SK-N-SH (cell line): Measurements from ENCODE around the gene POU2AF1. TPM values are rescaled to one million over a fixed set of nuclear protein-coding genes. Genes with fewer than 3 reads are reported as not detected.

Experiments
- CTCF ChIA-PET: fragments of 300-600, 350-600 bp; formaldehyde crosslinking; extraction: SDS; loops from one replicate; lab custom pipeline; 2021; lab: Yijun Ruan, JAX
- POLR2A ChIA-PET: fragments of 350-600 bp; sonication (Branson Sonifier 250); formaldehyde crosslinking; extraction: SDS; loops from one replicate; lab custom pipeline; 2020; ENCODE audit warnings: antibody characterized with exemption, inconsistent platforms; lab: Yijun Ruan, JAX
- DNase-seq: peaks from one replicate; pipeline ENCODE4 v3.0.0; 2012
- H2AFZ ChIP-seq: fragments of 200-600 bp; sonication (generic); 2 replicates; pipeline ENCODE4 v1.8.1; 2016; ENCODE audit warnings: antibody characterized with exemption, mild to moderate bottlenecking, low read depth
- H3F3A ChIP-seq: fragments of 200-600 bp; sonication (generic); replicated peaks from 2 replicates; pipeline ENCODE3; 2016; ENCODE audit warnings: antibody characterized with exemption, mild to moderate bottlenecking; ENCODE audit not compliant: insufficient read depth
- H3K27ac ChIP-seq, 2 experiments: fragments of 200-500 bp in 1 of 2; fragments of 200-600 bp in 1 of 2; sonication (Bioruptor generic) in 1 of 2; sonication (generic), shearing (Covaris generic) in 1 of 2; 2 replicates each; pipeline versions ENCODE4 v1.5.1 to v1.6.1; 2014 to 2016; ENCODE audit warnings: low read depth in 2 of 2, inconsistent platforms in 1 of 2, low read length in 1 of 2, mild to moderate bottlenecking in 1 of 2, mixed read lengths in 1 of 2
- H3K27me3 ChIP-seq: fragments of 200-600 bp; sonication (generic), shearing (Covaris generic); 2 replicates; pipeline ENCODE4 v1.6.1; 2016; ENCODE audit warnings: mixed run types; ENCODE audit not compliant: insufficient read depth
- H3K36me3 ChIP-seq, 2 experiments: fragments of 200-500 bp in 1 of 2; fragments of 200-600 bp in 1 of 2; sonication (Bioruptor generic) in 1 of 2; sonication (generic) in 1 of 2; replicated peaks in 1 of 2; 2 replicates each; pipeline versions ENCODE3 to v1.5.1; 2014 to 2016; ENCODE audit warnings: low read length in 1 of 2, mild to moderate bottlenecking in 1 of 2; ENCODE audit not compliant: insufficient read depth in 2 of 2, control insufficient read depth in 1 of 2
- H3K4me1 ChIP-seq, 2 experiments: fragments of 200-500 bp in 1 of 2; fragments of 200-600 bp in 1 of 2; sonication (Bioruptor generic) in 1 of 2; sonication (generic), shearing (Covaris generic) in 1 of 2; 2 replicates each; pipeline versions ENCODE4 v1.5.1 to v1.6.1; 2014 to 2016; ENCODE audit warnings: low read depth in 1 of 2, low read length in 1 of 2, mixed run types in 1 of 2; ENCODE audit not compliant: insufficient read depth in 2 of 2, control insufficient read depth in 1 of 2
- H3K4me2 ChIP-seq: fragments of 200-600 bp; sonication (generic), shearing (Covaris generic); 2 replicates; pipeline ENCODE4 v1.6.1; 2017; ENCODE audit warnings: mixed run types
- H3K4me3 ChIP-seq, 2 experiments: fragments of 200-500 bp in 1 of 2; fragments of 200-600 bp in 1 of 2; sonication (Bioruptor generic) in 1 of 2; sonication (generic), shearing (Covaris generic) in 1 of 2; 2 replicates each; pipeline versions ENCODE4 v1.5.1 to v1.8.1; 2014 to 2016; ENCODE audit warnings: low read depth in 2 of 2, inconsistent platforms in 1 of 2, low read length in 1 of 2, mild to moderate bottlenecking in 1 of 2, mixed read lengths in 1 of 2, moderate library complexity in 1 of 2
- H3K79me2 ChIP-seq: fragments of 200-600 bp; sonication (generic); 2 replicates; pipeline ENCODE4 v1.8.1; 2017; ENCODE audit warnings: mild to moderate bottlenecking; ENCODE audit not compliant: insufficient read depth
- H3K9ac ChIP-seq: fragments of 200-600 bp; sonication (generic); 2 replicates; pipeline ENCODE4 v1.6.1; 2017; ENCODE audit warnings: mixed run types
- H3K9me2 ChIP-seq: fragments of 200-600 bp; sonication (generic); 2 replicates; pipeline ENCODE4 v1.6.1; 2017; ENCODE audit warnings: mixed run types
- H3K9me3 ChIP-seq: fragments of 200-600 bp; sonication (generic); 2 replicates; pipeline ENCODE4 v1.6.1; 2017; ENCODE audit warnings: mixed run types, mild to moderate bottlenecking, moderate library complexity
- H4K20me1 ChIP-seq: fragments of 200-600 bp; sonication (generic); 2 replicates; pipeline ENCODE4 v1.6.1; 2017; ENCODE audit warnings: mild to moderate bottlenecking, mixed run types; ENCODE audit not compliant: insufficient read depth
- CHD2 ChIP-seq: fragments of 150-350 bp; IDR thresholded peaks from 2 replicates; pipeline ENCODE4 v1.6.1; 2018; ENCODE audit warnings: low read length; ENCODE audit not compliant: partially characterized antibody
- ELF1 ChIP-seq: IDR thresholded peaks from 2 replicates; pipeline ENCODE4 v1.4.0; 2012
- EP300 ChIP-seq, 2 experiments: IDR thresholded peaks; 2 replicates each; pipeline versions ENCODE4 v1.4.0 to v1.6.1; 2012; ENCODE audit warnings: borderline replicate concordance in 1 of 2, low read depth in 1 of 2, low read length in 1 of 2
- EZH2phosphoT487 ChIP-seq: fragments of 200-600 bp; sonication (generic); IDR thresholded peaks from 2 replicates; pipeline ENCODE4 v1.6.1; 2017; ENCODE audit warnings: low read depth, mixed run types, mild to moderate bottlenecking, antibody characterized with exemption, moderate library complexity, borderline replicate concordance
- FOSL2 ChIP-seq: IDR thresholded peaks from 2 replicates; pipeline ENCODE4 v1.4.0; 2012; ENCODE audit warnings: low read depth, mild to moderate bottlenecking, moderate library complexity, borderline replicate concordance
- GABPA ChIP-seq: IDR thresholded peaks from 2 replicates; pipeline ENCODE4 v1.4.0; 2012; ENCODE audit warnings: low read depth, mild to moderate bottlenecking
- JUND ChIP-seq: IDR thresholded peaks from 2 replicates; pipeline ENCODE4 v1.4.0; 2012
- MXI1 ChIP-seq: IDR thresholded peaks from 2 replicates; pipeline ENCODE4 v1.6.1; 2012; ENCODE audit warnings: mild to moderate bottlenecking, low read depth, low read length, improper control_type of control experiment
- NRF1 ChIP-seq: IDR thresholded peaks from 2 replicates; pipeline ENCODE4 v1.6.1; 2012; ENCODE audit warnings: low read depth, mild to moderate bottlenecking, low read length
- POLR2AphosphoS5 ChIP-seq: IDR thresholded peaks from 2 replicates; pipeline ENCODE4 v1.6.1; 2012; ENCODE audit warnings: low read depth, low read length
- RCOR1 ChIP-seq: fragments of 150-350 bp; IDR thresholded peaks from 2 replicates; pipeline ENCODE4 v1.6.1; 2017; ENCODE audit warnings: antibody characterized with exemption, low read length
- RFX5 ChIP-seq: IDR thresholded peaks from 2 replicates; pipeline ENCODE4 v1.6.1; 2012; ENCODE audit warnings: mild to moderate bottlenecking, improper control_type of control experiment, low read length
- RXRA ChIP-seq: IDR thresholded peaks from 2 replicates; pipeline ENCODE4 v1.4.0; 2012; ENCODE audit warnings: low read depth, mild to moderate bottlenecking, borderline replicate concordance
- SIN3A ChIP-seq: IDR thresholded peaks from 2 replicates; pipeline ENCODE4 v1.6.1; 2012; ENCODE audit warnings: low read depth, mild to moderate bottlenecking, low read length, moderate library complexity, borderline replicate concordance
- SMC3 ChIP-seq: IDR thresholded peaks from 2 replicates; pipeline ENCODE4 v1.6.1; 2012; ENCODE audit warnings: low read depth, low read length, improper control_type of control experiment
- TCF12 ChIP-seq: IDR thresholded peaks from 2 replicates; pipeline ENCODE4 v1.4.0; 2012
- TEAD4 ChIP-seq: IDR thresholded peaks from 2 replicates; pipeline ENCODE4 v1.4.0; 2012; ENCODE audit warnings: mild to moderate bottlenecking, borderline replicate concordance; ENCODE audit not compliant: insufficient read depth
- YY1 ChIP-seq: IDR thresholded peaks from 2 replicates; pipeline ENCODE4 v1.4.0; 2012; ENCODE audit warnings: low read depth, mild to moderate bottlenecking
- WGBS: methylation state at CpG from one replicate; pipeline ENCODE4 v1.1.6; 2017; ENCODE audit warnings: low lambda C conversion rate; 5-methylcytosine and 5-hydroxymethylcytosine counted together
- polyA plus RNA-seq, 3 experiments: library from polyadenylated mRNA; depleted of rRNA; stranded (reverse); fragments of >200 nt; gene quantifications; 2 replicates each; pipeline ENCODE4 v1.2.3, GENCODE V29; 2012
- TF ChIP-seq, protein P1 (sequence below): fragments of 150-350 bp; IDR thresholded peaks from 2 replicates; pipeline ENCODE4 v1.6.1; 2017; ENCODE audit warnings: antibody characterized with exemption, low read length, low read depth, borderline replicate concordance
- TF ChIP-seq, protein P2 (sequence below): IDR thresholded peaks from 2 replicates; pipeline ENCODE4; 2012
- TF ChIP-seq, protein P3 (sequence below): fragments of 150-350 bp; IDR thresholded peaks from 2 replicates; pipeline ENCODE4 v1.6.1; 2016; ENCODE audit warnings: mild to moderate bottlenecking, low read depth, low read length

POU2AF1 gene
- polyA plus RNA-seq, 1 of the 3 experiments (the other 2 are of a cell fraction), result 0.07 TPM

- H3K79me2 ChIP-seq, result no peaks in the 10 kb centered on the region
- POLR2A ChIA-PET, result no interaction called here
- 65% methylated on average over 7 of the region's 7 CpGs for WGBS
Measured at GRCh38 chr11:111370902-111371578, 8.0 kb downstream of the POU2AF1 start.

GRCh38 chr11:111370270-111370901 lies 8.7 kb downstream of the POU2AF1 start:
- H4K20me1 ChIP-seq, result no peaks in the 10 kb centered on the region
- H3K4me2 ChIP-seq, result no peak overlapping the region
- POLR2A ChIA-PET, result no interaction called here
- H2AFZ ChIP-seq, result no peak overlapping the region
- no peak overlapping the region for H3K27ac ChIP-seq
- WGBS, result 34% methylated on average over 3 of the region's 3 CpGs
- H3K9ac ChIP-seq, result no peak overlapping the region
- H3F3A ChIP-seq, result no peaks in the 10 kb centered on the region
- no peaks in the 10 kb centered on the region for H3K9me2 ChIP-seq
- no peaks in the 10 kb centered on the region for H3K4me1 ChIP-seq
- H3K36me3 ChIP-seq, result no peaks in the 10 kb centered on the region
- no peaks in the 10 kb centered on the region for H3K9me3 ChIP-seq
- H3K27me3 ChIP-seq, result 0 out of 2 replicates have a peak, but pooled peaks cover 5% of the 10 kb centered on the region
- H3K4me3 ChIP-seq, result no peak overlapping the region
- no peaks in the 10 kb centered on the region for H3K79me2 ChIP-seq
- DNase-seq, result no peak
- CTCF ChIA-PET, result no interaction called here
- no peak for TF ChIP-seq TEAD4
- no peak for TF ChIP-seq ELF1
- TF ChIP-seq MXI1, result no peak
- TF ChIP-seq RFX5, result no peak
- TF ChIP-seq EZH2phosphoT487, result no peak
- TF ChIP-seq, protein P1, sequence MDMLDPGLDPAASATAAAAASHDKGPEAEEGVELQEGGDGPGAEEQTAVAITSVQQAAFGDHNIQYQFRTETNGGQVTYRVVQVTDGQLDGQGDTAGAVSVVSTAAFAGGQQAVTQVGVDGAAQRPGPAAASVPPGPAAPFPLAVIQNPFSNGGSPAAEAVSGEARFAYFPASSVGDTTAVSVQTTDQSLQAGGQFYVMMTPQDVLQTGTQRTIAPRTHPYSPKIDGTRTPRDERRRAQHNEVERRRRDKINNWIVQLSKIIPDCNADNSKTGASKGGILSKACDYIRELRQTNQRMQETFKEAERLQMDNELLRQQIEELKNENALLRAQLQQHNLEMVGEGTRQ, result no peak
- no peak for TF ChIP-seq SMC3
- TF ChIP-seq YY1, result no peak
- TF ChIP-seq, protein P2, sequence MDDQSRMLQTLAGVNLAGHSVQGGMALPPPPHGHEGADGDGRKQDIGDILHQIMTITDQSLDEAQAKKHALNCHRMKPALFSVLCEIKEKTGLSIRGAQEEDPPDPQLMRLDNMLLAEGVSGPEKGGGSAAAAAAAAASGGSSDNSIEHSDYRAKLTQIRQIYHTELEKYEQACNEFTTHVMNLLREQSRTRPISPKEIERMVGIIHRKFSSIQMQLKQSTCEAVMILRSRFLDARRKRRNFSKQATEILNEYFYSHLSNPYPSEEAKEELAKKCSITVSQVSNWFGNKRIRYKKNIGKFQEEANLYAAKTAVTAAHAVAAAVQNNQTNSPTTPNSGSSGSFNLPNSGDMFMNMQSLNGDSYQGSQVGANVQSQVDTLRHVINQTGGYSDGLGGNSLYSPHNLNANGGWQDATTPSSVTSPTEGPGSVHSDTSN, result no peak
- no peak for TF ChIP-seq EP300 (IDR thresholded peaks at IDR 0.05; ENCODE audit: borderline replicate concordance in 1 of 2, low read depth in 1 of 2, low read length in 1 of 2)
- no peak for TF ChIP-seq SIN3A
- no peak for TF ChIP-seq NRF1

More at GRCh38 chr11:111370902-111371578, 8.0 kb downstream of the POU2AF1 start:
- TF ChIP-seq GABPA, result no peak
- TF ChIP-seq, protein P2, result no peak
- no peak for TF ChIP-seq EZH2phosphoT487
- TF ChIP-seq ELF1, result no peak
- TF ChIP-seq FOSL2, result no peak
- no peak for TF ChIP-seq RCOR1
- TF ChIP-seq RXRA, result no peak
- no peak for TF ChIP-seq POLR2AphosphoS5
- no peak for TF ChIP-seq TCF12
- TF ChIP-seq JUND, result no peak
- TF ChIP-seq, protein P3, sequence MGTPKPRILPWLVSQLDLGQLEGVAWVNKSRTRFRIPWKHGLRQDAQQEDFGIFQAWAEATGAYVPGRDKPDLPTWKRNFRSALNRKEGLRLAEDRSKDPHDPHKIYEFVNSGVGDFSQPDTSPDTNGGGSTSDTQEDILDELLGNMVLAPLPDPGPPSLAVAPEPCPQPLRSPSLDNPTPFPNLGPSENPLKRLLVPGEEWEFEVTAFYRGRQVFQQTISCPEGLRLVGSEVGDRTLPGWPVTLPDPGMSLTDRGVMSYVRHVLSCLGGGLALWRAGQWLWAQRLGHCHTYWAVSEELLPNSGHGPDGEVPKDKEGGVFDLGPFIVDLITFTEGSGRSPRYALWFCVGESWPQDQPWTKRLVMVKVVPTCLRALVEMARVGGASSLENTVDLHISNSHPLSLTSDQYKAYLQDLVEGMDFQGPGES, result no peak
- TF ChIP-seq NRF1, result no peak
- TF ChIP-seq CHD2, result no peak
- TF ChIP-seq EP300 (IDR thresholded peaks at IDR 0.05; ENCODE audit: borderline replicate concordance in 1 of 2, low read depth in 1 of 2, low read length in 1 of 2), result no peak
- no peak for TF ChIP-seq MXI1
- H3K4me3 ChIP-seq, result no peak overlapping the region
- CTCF ChIA-PET, result no interaction called here
- no peak overlapping the region for H2AFZ ChIP-seq
- no peak overlapping the region for H3K27ac ChIP-seq
- no peaks in the 10 kb centered on the region for H3K9me3 ChIP-seq
- H3K4me1 ChIP-seq, result no peaks in the 10 kb centered on the region
- H3K9me2 ChIP-seq, result no peaks in the 10 kb centered on the region
- no peak overlapping the region for H3K9ac ChIP-seq
- no peaks in the 10 kb centered on the region for H3F3A ChIP-seq
- H4K20me1 ChIP-seq, result no peaks in the 10 kb centered on the region
- no peak for DNase-seq
- H3K27me3 ChIP-seq, result 0 out of 2 replicates have a peak, but pooled peaks cover 5% of the 10 kb centered on the region
- H3K36me3 ChIP-seq, result no peaks in the 10 kb centered on the region
- no peak overlapping the region for H3K4me2 ChIP-seq
